Endothelial cell (in vitro differentiated cells): ENCODE data around the gene APOA4. TPM values are rescaled to one million over a fixed set of nuclear protein-coding genes. Genes with fewer than 3 reads are reported as not detected.

Experiments
- DNase-seq: peaks from one replicate; pipeline ENCODE4 v3.0.0; 2021; ENCODE audit warnings: low spot score
- H3K27ac Mint-ChIP-seq: one replicate; pipeline ENCODE4 v1.8.0; 2021; ENCODE audit warnings: mixed read lengths, inconsistent platforms; ENCODE audit not compliant: unreplicated experiment
- H3K27me3 Mint-ChIP-seq: one replicate; pipeline ENCODE4 v1.8.0; 2021; ENCODE audit warnings: mild to moderate bottlenecking, moderate library complexity, mixed read lengths, inconsistent platforms; ENCODE audit not compliant: unreplicated experiment
- H3K36me3 Mint-ChIP-seq: one replicate; pipeline ENCODE4 v1.8.0; 2021; ENCODE audit warnings: mild to moderate bottlenecking, low read depth, mixed read lengths, inconsistent platforms; ENCODE audit not compliant: unreplicated experiment
- H3K4me1 Mint-ChIP-seq: one replicate; pipeline ENCODE4 v1.8.0; 2021; ENCODE audit warnings: mild to moderate bottlenecking, mixed read lengths, inconsistent platforms; ENCODE audit not compliant: unreplicated experiment
- H3K4me3 Mint-ChIP-seq: one replicate; pipeline ENCODE4 v1.8.0; 2021; ENCODE audit warnings: mild to moderate bottlenecking, mixed read lengths, inconsistent platforms; ENCODE audit not compliant: unreplicated experiment
- H3K9me3 Mint-ChIP-seq: one replicate; pipeline ENCODE4 v1.8.0; 2021; ENCODE audit warnings: mixed read lengths, inconsistent platforms; ENCODE audit not compliant: unreplicated experiment
- CTCF ChIP-seq: fragments of 200-600 bp; sonication (generic); IDR thresholded peaks from one replicate; pipeline ENCODE4 v1.5.0; 2021; ENCODE audit warnings: antibody characterized with exemption; ENCODE audit not compliant: unreplicated experiment
- total RNA-seq: library from RNA; stranded (reverse); fragmentation: NEBNext Ultra II Directional; extraction: Animal tissue kit (Norgen Biotek cat#: 25700); gene quantifications from one replicate; pipeline ENCODE4 v1.2.1, GENCODE V29; 2021; ENCODE audit not compliant: unreplicated experiment

The APOA4 gene
- total RNA-seq, 1 donor from 2014 or later, result not detected

DNA sequence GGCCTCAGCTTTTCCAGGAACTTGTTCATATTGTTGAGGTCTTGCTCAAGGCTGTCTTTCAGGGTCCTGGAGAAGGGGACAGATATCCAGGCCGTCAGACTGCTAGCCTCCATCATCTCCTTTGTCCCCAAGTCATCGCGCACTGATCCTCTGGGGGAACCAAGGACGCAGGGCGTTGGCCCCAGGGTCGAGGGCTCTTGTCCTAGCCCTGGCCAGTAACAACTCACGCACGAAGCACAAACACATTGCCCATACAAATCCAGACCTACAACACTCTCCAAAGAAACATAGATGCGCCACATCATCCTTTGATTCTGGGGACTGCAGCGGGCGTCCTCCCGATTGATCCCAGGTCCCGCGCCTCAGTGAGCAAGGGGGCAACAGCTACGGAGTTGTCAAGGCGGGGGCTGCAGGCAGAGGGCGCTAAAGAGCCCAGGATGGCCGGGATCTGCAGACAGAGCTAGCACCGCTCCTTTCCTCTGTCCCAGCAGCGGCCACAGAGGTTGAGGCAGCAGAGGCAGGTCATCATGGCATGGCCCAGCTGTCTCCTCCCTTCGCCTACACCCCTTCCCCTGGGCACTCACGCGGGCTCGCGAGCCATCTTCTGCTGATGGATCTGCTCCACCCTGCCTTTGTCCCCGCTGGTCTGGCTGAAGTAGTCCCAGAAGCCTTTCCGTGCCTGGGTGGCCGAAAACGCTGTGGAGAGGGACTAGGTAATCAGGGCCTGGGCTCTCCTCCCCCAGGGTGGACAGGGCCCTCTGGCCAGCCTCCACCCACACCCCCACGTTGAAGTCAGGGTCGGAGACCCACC lies 31.9 kb downstream of the APOA4 start:
- DNase-seq, result peak; percentile 93
- Mint-ChIP-seq H3K36me3 (no peaks in the 10 kb centered on the region), H3K27ac (no peak overlapping the region), H3K4me1 (peaks cover 11% of the 10 kb centered on the region), H3K27me3 (peaks cover 8% of the 10 kb centered on the region), H3K9me3 (no peaks in the 10 kb centered on the region), H3K4me3 (no peak overlapping the region)
- peak; percentile 82 for TF ChIP-seq CTCF

DNA sequence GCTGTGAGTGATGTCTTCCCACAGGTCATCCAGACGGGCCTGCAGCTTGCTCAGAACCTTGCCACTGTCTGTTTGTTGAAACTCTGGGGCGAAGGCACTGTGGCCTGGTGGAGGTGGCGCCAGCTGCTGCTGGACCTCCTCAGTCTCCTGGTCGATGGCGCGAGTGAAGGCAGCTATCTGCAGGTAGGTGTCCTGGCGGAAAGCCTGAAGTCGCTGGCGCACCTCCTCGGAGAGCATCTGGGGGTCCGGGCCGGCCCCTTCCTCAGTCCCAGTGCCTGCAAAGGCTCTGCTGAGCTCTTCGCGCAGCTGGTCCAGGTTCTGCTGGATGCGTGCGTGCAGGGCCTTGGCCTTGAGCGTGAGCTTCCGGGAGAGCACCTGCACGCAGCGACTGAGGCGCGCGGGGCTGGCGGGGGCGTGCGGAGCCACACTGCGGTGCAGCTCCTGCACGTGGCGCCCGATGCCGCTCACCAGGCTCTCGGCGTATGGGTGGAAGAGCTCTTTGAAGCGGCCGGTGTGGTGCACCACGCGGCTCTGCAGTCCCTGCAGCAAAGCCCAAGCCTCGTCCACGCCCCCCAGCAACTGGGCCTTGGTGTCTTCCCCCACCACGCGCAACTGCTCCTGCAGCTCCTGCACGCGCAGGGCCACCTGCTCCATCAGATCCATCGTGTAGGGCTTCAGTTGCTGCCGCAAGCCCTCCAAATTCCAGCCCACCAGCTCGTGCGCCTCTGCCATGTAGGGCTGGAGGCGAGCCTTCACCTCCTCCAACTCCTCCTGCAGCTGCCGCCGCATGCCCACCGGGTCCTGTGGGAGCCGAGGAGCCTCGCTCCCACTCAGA lies 32.7 kb downstream of the APOA4 start:
- H3K4me3 Mint-ChIP-seq, result no peak overlapping the region
- TF ChIP-seq CTCF, result no peak
- H3K27ac Mint-ChIP-seq, result no peak overlapping the region
- H3K36me3 Mint-ChIP-seq, result peaks cover 2% of the 10 kb centered on the region
- H3K4me1 Mint-ChIP-seq, result peaks cover 11% of the 10 kb centered on the region
- no peaks in the 10 kb centered on the region for H3K9me3 Mint-ChIP-seq
- H3K27me3 Mint-ChIP-seq, result peaks cover 8% of the 10 kb centered on the region
- no peak for DNase-seq

DNA sequence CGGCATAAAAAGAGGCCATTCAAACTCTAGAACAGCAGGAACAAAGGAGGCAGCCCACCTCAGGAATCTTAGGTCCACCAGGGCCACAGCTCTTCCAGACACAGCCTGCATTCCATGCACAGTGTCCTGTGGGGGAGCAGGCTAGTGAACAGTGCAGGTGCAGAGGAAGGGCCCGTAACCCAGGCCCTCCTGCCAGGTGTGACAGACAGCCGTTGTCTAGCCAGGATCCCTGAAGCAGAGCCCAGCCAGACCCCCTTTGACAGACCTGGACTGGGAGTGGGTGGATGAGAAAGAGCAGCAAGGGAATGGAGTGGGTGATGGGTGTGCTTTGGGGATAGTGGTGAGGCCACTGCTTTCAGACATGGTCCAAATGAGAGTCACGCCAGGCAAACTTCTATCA lies 34.1 kb downstream of the APOA4 start:
- DNase-seq, result no peak
- H3K27ac Mint-ChIP-seq, result no peak overlapping the region
- H3K9me3 Mint-ChIP-seq, result no peaks in the 10 kb centered on the region
- H3K27me3 Mint-ChIP-seq, result peaks cover 8% of the 10 kb centered on the region
- H3K4me3 Mint-ChIP-seq, result peak overlapping the region; percentile 65
- peaks cover 14% of the 10 kb centered on the region for H3K36me3 Mint-ChIP-seq
- peaks cover 11% of the 10 kb centered on the region for H3K4me1 Mint-ChIP-seq
- TF ChIP-seq CTCF, result no peak

GRCh38 chr11:116788534-116788933 lies 34.6 kb downstream of the APOA4 start:
- peaks cover 15% of the 10 kb centered on the region for H3K36me3 Mint-ChIP-seq

More at GRCh38 chr11:116788534-116788933, 34.6 kb downstream of the APOA4 start:
- Mint-ChIP-seq H3K27me3 (peaks cover 8% of the 10 kb centered on the region), H3K9me3 (no peaks in the 10 kb centered on the region), H3K4me1 (peaks cover 11% of the 10 kb centered on the region), H3K4me3 (peak overlapping the region; percentile 98), H3K27ac (peak overlapping the region; percentile 85)
- TF ChIP-seq CTCF, result no peak
- no peak for DNase-seq
